CD14-positive monocyte (primary cell): Measurements from ENCODE around the gene MRGPRD. TPM values are rescaled to one million over a fixed set of nuclear protein-coding genes. Genes with fewer than 3 reads are reported as not detected.

Source experiments
- DNase-seq, 3 donors: peaks; one replicate each; pipeline ENCODE4 v3.0.0-alpha.2; 2011 to 2022
- H2AFZ ChIP-seq: 2 replicates; pipeline ENCODE4 v1.6.0; 2012; ENCODE audit warnings: mild to moderate bottlenecking, low read depth, low read length, inconsistent platforms; ENCODE audit not compliant: insufficient read depth, poor library complexity, severe bottlenecking
- H3K27ac ChIP-seq, 2 donors: 1 replicate in 1 of 2; 2 replicates in 1 of 2; pipeline ENCODE4 v1.5.1; 2012 to 2013; ENCODE audit warnings: low read length in 2 of 2, control low read depth in 1 of 2, inconsistent platforms in 1 of 2, low read depth in 1 of 2, mild to moderate bottlenecking in 1 of 2
- H3K27me3 ChIP-seq, 2 donors: one replicate each; pipeline versions ENCODE4 v1.6.0 to v1.6.1; 2011 to 2013; ENCODE audit warnings: low read length in 2 of 2; ENCODE audit not compliant: control insufficient read depth in 2 of 2, insufficient read depth in 2 of 2
- H3K36me3 ChIP-seq, 2 donors: replicated peaks in 1 of 2; 1 replicate in 1 of 2; 2 replicates in 1 of 2; pipeline versions ENCODE4 v1.5.1 to v1.6.1; 2012 to 2013; ENCODE audit warnings: low read length in 2 of 2, control low read depth in 1 of 2, inconsistent platforms in 1 of 2, mild to moderate bottlenecking in 1 of 2; ENCODE audit not compliant: insufficient read depth in 2 of 2, control insufficient read depth in 1 of 2
- H3K4me1 ChIP-seq, 2 donors: 1 replicate in 1 of 2; 2 replicates in 1 of 2; pipeline versions ENCODE4 v1.5.1 to v1.6.1; 2012 to 2013; ENCODE audit warnings: low read length in 2 of 2, control low read depth in 1 of 2, inconsistent platforms in 1 of 2, mild to moderate bottlenecking in 1 of 2, moderate library complexity in 1 of 2; ENCODE audit not compliant: insufficient read depth in 2 of 2, control insufficient read depth in 1 of 2
- H3K4me2 ChIP-seq: replicated peaks from 2 replicates; pipeline ENCODE3; 2012; ENCODE audit warnings: low read length, moderate library complexity, mild to moderate bottlenecking; ENCODE audit not compliant: poor library complexity, severe bottlenecking; ENCODE audit errors: extremely low read depth
- H3K4me3 ChIP-seq, 3 experiments: fragments of 200-600 bp in 1 of 3; sonication (generic) in 1 of 3; replicated peaks in 1 of 3; 1 replicate in 2 of 3; 2 replicates in 1 of 3; pipeline ENCODE4 v1.5.1; 2011 to 2013; ENCODE audit warnings: low read length in 3 of 3, mild to moderate bottlenecking in 3 of 3, control low read depth in 2 of 3, low read depth in 2 of 3, inconsistent platforms in 1 of 3, moderate library complexity in 1 of 3
- H3K79me2 ChIP-seq: 2 replicates; pipeline ENCODE4 v1.6.0; 2012; ENCODE audit warnings: mild to moderate bottlenecking, control low read depth, inconsistent platforms, low read length, moderate library complexity; ENCODE audit not compliant: insufficient read depth
- H3K9ac ChIP-seq: 2 replicates; pipeline ENCODE4 v1.6.0; 2017; ENCODE audit warnings: low read length, mild to moderate bottlenecking; ENCODE audit not compliant: insufficient read depth, poor library complexity, severe bottlenecking
- H3K9me3 ChIP-seq, 2 donors: replicated peaks in 1 of 2; 1 replicate in 1 of 2; 2 replicates in 1 of 2; pipeline versions ENCODE4 v1.5.1 to v1.6.1; 2012 to 2013; ENCODE audit warnings: low read length in 2 of 2, control low read depth in 1 of 2; ENCODE audit not compliant: control insufficient read depth in 1 of 2, insufficient read depth in 1 of 2
- H4K20me1 ChIP-seq: 2 replicates; pipeline ENCODE4 v1.6.0; 2012; ENCODE audit warnings: mild to moderate bottlenecking, low read length, control low read depth, moderate library complexity; ENCODE audit not compliant: insufficient read depth
- H3K27ac Mint-ChIP-seq, 7 donors: one replicate each; pipeline ENCODE4 v1.8.0; 2020; ENCODE audit warnings: mild to moderate bottlenecking in 7 of 7, mixed read lengths in 7 of 7, moderate library complexity in 6 of 7, inconsistent platforms in 2 of 7
- H3K27me3 Mint-ChIP-seq, 3 donors: one replicate each; pipeline ENCODE4 v1.8.0; 2021 to 2022; ENCODE audit warnings: low read depth in 3 of 3, mild to moderate bottlenecking in 3 of 3, mixed read lengths in 3 of 3, moderate library complexity in 3 of 3, inconsistent platforms in 1 of 3
- H3K36me3 Mint-ChIP-seq, 2 donors: one replicate each; pipeline ENCODE4 v1.8.0; 2020; ENCODE audit warnings: mixed read lengths in 2 of 2, inconsistent platforms in 1 of 2, mild to moderate bottlenecking in 1 of 2
- H3K4me1 Mint-ChIP-seq: one replicate; pipeline ENCODE4 v1.8.0; 2020; ENCODE audit warnings: mild to moderate bottlenecking, mixed read lengths
- H3K4me3 Mint-ChIP-seq, 2 donors: one replicate each; pipeline ENCODE4 v1.8.0; 2020; ENCODE audit warnings: mild to moderate bottlenecking in 2 of 2, mixed read lengths in 2 of 2, moderate library complexity in 1 of 2
- H3K9me3 Mint-ChIP-seq, 7 donors: one replicate each; pipeline ENCODE4 v1.8.0; 2020 to 2022; ENCODE audit warnings: mixed read lengths in 7 of 7, mild to moderate bottlenecking in 6 of 7, moderate library complexity in 6 of 7, inconsistent platforms in 2 of 7
- CTCF ChIP-seq: fragments of 200-600 bp; IDR thresholded peaks from one replicate; pipeline ENCODE4 v1.8.0; 2022; ENCODE audit warnings: antibody characterized with exemption, mild to moderate bottlenecking
- WGBS: methylation state at CpG from one replicate; pipeline ENCODE4 v1.1.5; 2013; ENCODE audit warnings: missing lambda C conversion rate; ENCODE audit not compliant: insufficient coverage; 5-methylcytosine and 5-hydroxymethylcytosine counted together
- intact Hi-C, 2 donors: fragments of 100-400 bp; cut with micrococcal nuclease; formaldehyde crosslinking; loops; one replicate each; pipeline versions ENCODE4 v1.15.0 to v1.15.1; 2023
- polyA plus RNA-seq, 3 donors: library from polyadenylated mRNA; depleted of rRNA in 1 of 3; unstranded in 2 of 3; stranded (reverse) in 1 of 3; fragments of 300-500 nt in 2 of 3; fragments of >200 nt in 1 of 3; fragmentation: Illumina TruSeq in 2 of 3; gene quantifications; 1 replicate in 2 of 3; 2 replicates in 1 of 3; pipeline ENCODE4 v1.2.3, GENCODE V29; 2012 to 2021

MRGPRD gene
- polyA plus RNA-seq, 3 donors, result not detected

- Histone ChIP-seq H3K79me2 (no peaks in the 10 kb centered on the region), H2AFZ (no peak overlapping the region), H3K4me1 (no peaks in the 10 kb centered on the region), H3K4me2 (no peak overlapping the region), H3K27me3 (peaks cover 0 to 10% of the 10 kb centered on the region in 2 donors), H3K9ac (no peak overlapping the region), H3K27ac (no peak overlapping the region), H3K4me3 (no peak overlapping the region), H3K9me3 (no peaks in the 10 kb centered on the region), H4K20me1 (no peaks in the 10 kb centered on the region), H3K36me3 (no peaks in the 10 kb centered on the region)
- DNase-seq, result no peak
- Mint-ChIP-seq H3K4me3 (no peak overlapping the region), H3K27me3 (peaks cover 29 to 38% (median 37%) of the 10 kb centered on the region in 3 donors), H3K4me1 (peaks cover 2% of the 10 kb centered on the region), H3K9me3 (peaks cover 0 to 3% (median 0%) of the 10 kb centered on the region in 7 donors), H3K36me3 (no peaks in the 10 kb centered on the region), H3K27ac (peak overlapping the region in 1 of 7 donors; percentile 7)
- intact Hi-C loops, result no loop called here
- WGBS, result 100% methylated on average over 12 of the region's 24 CpGs
- no peak for TF ChIP-seq CTCF
Measured at GRCh38 chr11:68996376-68997123, 15.8 kb upstream of the MRGPRD start.

GRCh38 chr11:68994894-68995285 lies 14.1 kb upstream of the MRGPRD start:
- Histone ChIP-seq H3K4me2 (no peak overlapping the region), H3K27me3 (peaks cover 0 to 10% of the 10 kb centered on the region in 2 donors), H4K20me1 (no peaks in the 10 kb centered on the region), H3K36me3 (no peaks in the 10 kb centered on the region), H3K79me2 (no peaks in the 10 kb centered on the region), H3K27ac (no peak overlapping the region), H2AFZ (no peak overlapping the region), H3K4me1 (no peaks in the 10 kb centered on the region), H3K9ac (no peak overlapping the region), H3K4me3 (no peak overlapping the region), H3K9me3 (no peaks in the 10 kb centered on the region)
- WGBS, result no CpG with 5 or more reads among the region's 6 CpGs
- H3K4me3 Mint-ChIP-seq, result no peak overlapping the region
- TF ChIP-seq CTCF, result no peak
- H3K27me3 Mint-ChIP-seq, result peaks cover 25 to 42% (median 40%) of the 10 kb centered on the region in 3 donors
- intact Hi-C loops, result no loop called here
- no peak for DNase-seq
- H3K4me1 Mint-ChIP-seq, result peaks cover 2% of the 10 kb centered on the region
- no peak overlapping the region for H3K27ac Mint-ChIP-seq
- peaks cover 0 to 3% (median 0%) of the 10 kb centered on the region in 7 donors for H3K9me3 Mint-ChIP-seq
- no peaks in the 10 kb centered on the region for H3K36me3 Mint-ChIP-seq
